Right renal cortex interstitium (tissue), 3 donors: ENCODE results near the gene ELOVL1. TPM values are rescaled to one million over a fixed set of nuclear protein-coding genes. Genes with fewer than 3 reads are reported as not detected.

Experiments used
- DNase-seq, 3 donors: peaks; one replicate each; pipeline ENCODE4 v3.0.0-alpha.2; 2013; ENCODE audit warnings: low read depth in 3 of 3, low spot score in 2 of 3
- polyA plus RNA-seq, 3 donors: library from polyadenylated mRNA; unstranded; fragments of 120-200 nt; gene quantifications; one replicate each; pipeline ENCODE4 v1.2.1, GENCODE V29; 2013; ENCODE audit not compliant: insufficient read length in 3 of 3

ELOVL1 gene
- polyA plus RNA-seq, 3 donors = 78.1 to 90.0 (median 89.8) TPM

- DNase-seq = no peak
Observed at GRCh38 chr1:43331688-43332087, 36.1 kb downstream of the ELOVL1 start.

GRCh38 chr1:43329995-43330751 is 37.6 kb downstream of the ELOVL1 start:
- DNase-seq = no peak

GRCh38 chr1:43327549-43328292 is 40.1 kb downstream of the ELOVL1 start:
- no peak for DNase-seq

- DNase-seq = no peak
Observed at GRCh38 chr1:43325381-43325780, 42.4 kb downstream of the ELOVL1 start.

DNA sequence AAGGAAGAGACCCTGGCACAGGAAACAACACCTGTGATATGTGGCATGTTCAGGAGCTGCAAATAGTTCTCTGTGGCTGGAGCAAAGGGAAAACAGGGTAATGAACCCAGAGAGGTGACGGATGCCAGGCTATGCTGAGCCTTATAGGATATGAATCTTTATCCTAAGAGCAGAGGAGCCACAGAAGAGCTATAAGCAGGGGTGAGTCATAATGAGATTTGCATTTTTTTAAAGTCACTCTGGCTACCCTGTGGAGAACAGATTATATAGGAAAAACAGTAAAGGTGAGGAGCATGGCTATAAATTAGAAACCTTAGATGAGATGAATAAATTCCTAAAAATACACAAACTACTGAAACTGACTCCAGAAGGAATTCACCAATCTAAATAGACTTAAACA is 43.0 kb downstream of the ELOVL1 start:
- DNase-seq = no peak

- DNase-seq = no peak
Observed at GRCh38 chr1:43322506-43322905, 45.3 kb downstream of the ELOVL1 start.

DNA sequence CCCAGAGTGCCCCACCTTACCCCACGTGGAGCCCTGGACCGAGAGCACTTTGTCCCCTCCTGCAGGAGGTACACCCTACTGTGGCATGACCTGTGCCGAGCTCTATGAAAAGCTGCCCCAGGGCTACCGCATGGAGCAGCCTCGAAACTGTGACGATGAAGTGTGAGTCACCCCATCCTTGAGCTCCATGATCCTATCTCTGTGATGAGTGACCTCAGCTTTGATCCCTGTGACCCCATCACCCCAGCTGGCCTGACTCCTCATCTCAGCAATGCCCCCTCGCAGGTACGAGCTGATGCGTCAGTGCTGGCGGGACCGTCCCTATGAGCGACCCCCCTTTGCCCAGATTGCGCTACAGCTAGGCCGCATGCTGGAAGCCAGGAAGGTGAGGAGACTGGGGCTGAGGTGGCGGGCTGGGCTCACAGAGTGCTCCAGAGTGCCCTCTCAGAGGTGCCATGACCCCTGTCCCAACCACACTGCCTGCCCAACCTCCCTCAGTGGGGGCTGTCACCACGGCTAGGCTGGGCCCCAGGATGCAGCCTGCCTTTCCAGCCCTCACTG is 46.4 kb downstream of the ELOVL1 start:
- no peak for DNase-seq

DNA sequence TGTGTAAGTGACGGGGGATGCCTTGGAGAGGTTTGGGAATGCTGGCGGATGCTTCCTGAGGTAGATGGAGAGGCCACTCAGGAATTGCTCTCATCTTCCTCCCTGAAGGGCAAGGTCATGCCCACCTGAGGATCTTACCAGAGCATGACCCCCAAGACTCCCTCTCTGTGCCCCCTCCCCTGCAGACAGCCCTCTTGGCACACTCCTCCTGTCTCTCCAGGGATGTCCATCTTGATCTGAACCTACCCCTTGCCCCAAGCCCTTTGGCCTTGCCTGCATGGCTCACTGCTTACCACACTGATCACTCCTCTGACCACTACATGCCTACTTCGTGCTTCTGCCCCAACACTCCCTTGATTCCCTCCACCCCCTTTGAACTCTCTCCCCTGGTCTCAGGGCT is 48.0 kb downstream of the ELOVL1 start:
- DNase-seq = no peak

DNA sequence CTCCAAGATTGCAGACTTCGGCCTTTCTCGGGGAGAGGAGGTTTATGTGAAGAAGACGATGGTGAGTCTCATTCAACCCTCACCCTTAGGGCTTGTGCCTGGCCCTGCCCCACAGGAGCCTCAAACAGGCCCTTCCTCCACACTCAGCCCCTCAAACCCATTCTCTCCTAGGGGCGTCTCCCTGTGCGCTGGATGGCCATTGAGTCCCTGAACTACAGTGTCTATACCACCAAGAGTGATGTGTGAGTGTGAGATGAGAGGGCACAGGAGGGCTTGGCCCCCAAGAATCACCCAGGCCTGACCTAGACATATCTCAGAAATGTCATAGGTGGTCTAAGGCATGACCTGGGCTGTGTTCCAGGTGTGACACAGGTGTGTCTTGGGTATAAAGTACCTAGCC is 48.5 kb downstream of the ELOVL1 start:
- no peak for DNase-seq

DNA sequence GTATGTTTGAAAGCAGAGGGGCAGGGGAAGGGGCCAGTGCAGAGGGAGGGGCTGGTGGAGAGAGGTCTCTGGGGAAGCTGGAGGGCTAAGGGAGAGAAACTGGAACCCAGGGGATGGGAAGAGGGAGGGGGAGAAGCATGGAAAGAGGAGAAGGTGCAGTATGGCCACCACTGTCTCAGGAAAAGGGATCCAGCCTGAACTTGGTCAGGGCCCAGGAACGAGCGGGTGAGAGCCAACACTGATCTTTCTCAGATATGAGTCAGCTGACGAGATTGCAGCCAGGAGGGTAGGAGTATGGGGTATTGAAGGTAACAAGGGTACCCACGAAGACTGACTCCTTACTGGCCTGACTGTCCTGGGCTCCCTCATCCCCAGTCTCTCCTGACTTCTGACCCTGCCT is 49.0 kb downstream of the ELOVL1 start:
- no peak for DNase-seq

DNA sequence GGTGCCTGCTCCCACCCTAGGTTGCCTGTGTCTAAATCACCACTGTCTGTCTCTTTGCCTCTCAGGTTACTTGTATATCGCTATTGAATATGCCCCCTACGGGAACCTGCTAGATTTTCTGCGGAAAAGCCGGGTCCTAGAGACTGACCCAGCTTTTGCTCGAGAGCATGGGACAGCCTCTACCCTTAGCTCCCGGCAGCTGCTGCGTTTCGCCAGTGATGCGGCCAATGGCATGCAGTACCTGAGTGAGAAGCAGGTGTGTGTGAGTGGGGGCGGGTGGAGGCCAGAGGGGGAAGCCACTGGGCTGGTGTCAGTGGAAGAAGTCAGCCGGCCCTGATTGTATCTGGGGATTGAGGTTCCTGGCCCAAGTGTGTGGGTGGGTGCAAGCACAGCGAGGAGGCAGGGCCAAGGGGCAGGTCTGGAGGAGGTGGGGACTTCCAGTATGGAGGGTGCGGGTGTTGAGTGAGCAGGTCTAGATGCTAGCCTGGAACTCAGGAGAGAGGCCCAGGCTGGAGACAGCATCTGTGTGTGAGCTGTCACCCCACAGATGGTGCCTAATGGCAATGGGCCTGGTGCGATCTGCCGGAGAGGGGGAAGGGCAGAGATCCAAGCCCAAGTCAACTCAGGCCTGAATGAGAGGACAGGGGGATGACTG is 49.9 kb downstream of the ELOVL1 start:
- no peak for DNase-seq

DNA sequence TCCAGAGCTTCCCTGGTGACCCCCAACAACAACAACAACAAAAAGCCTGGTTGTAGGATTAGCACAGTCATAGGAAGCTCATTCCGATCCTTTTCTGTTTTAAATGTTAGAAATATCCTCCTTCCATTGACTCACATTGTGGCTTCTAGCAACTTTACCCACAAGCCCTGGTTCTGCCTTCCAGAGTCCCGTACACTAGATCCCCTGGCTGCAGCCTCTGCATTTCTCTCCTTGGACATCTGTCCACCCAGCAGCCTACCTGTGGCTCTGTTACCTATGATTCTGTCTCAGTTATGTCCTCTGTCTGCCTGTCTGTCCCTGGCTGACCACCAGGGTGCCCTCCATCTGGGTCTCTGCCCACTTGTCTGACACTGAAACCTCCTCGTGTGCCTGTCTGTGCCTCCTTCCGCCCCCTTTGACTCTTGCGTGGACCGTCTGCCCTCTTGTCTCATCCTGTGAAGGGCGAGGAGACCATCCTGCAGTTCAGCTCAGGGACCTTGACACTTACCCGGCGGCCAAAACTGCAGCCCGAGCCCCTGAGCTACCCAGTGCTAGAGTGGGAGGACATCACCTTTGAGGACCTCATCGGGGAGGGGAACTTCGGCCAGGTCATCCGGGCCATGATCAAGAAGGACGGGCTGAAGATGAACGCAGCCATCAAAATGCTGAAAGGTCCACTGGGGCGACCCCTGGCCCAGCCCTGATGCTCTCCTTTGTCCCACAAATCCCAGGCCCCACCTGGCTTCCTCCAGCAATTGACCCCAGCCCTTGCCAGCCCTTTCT is 50.9 kb downstream of the ELOVL1 start:
- no peak for DNase-seq

DNA sequence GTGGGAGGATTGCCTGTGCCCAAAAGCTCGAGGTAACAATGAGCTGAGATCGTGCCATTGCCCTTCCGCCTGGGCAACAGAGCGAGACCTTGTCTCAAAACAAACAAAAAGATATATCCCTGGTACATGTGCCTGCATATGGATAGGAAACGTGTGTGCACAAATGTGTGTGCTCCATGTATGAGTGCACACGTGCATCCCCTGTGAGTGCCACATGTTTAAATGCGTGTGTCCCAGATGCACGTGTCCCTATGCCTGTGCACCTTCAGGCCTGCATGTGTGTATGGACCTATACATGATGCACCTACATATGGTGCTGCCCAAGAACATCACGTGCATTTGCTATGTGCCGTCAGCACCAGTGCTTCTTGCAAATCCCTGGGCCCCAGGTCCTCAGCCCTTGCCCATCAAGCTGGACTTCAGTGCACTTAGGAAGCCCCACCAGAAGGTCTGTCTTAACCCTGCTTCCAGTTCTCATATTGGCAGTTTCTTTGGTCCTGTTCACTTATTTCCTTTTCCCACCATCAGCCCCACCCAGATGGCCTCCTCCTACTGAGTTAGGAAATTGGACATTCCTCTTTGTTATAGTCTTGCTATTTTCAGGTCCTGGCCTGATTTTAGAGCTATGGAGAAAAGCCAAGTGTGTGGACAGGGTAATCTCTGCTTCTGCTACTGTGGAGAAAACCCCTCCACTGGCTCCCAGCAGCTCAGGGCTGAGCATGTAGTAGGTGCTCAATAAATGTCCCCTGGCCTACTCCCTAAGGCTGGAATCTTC is 51.7 kb downstream of the ELOVL1 start:
- DNase-seq = no peak

DNA sequence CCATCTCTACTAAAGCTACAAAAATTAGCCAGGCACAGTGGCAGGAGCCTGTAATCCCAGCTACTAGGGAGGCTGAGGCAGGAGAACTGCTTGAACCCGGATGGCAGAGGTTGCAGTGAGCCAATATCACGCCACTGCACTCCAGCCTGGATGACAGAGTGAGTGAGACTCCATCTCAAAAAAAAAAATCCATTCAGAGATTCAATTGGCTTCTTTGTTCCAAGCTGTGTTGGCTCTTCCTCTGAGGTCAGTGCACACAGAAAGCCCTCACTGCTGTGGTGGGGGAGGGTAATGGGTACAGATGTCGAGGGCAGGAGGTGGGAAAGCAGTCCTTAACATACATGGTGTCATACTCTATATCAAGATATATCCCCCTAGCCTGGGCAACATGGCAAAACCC is 52.3 kb downstream of the ELOVL1 start:
- no peak for DNase-seq

DNA sequence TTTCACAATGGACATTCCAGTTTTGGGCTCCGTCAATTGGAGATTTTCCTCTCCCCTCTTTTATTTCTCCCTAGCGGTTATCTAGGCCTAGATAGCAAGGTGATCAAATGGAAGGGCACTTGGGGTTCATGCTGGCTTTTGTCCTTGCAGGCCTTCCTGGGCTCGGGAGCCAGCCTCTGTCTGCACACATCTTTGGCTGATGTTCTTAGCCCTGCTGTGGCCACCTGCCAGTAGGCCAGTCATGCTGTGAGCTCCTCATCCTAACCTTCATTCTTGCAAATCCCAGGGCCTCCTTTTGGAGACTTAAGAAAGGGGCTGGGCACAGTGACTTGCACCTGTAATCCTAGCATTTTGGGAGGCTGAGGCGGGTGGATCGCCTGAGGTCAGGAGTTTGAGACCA is 53.6 kb downstream of the ELOVL1 start:
- DNase-seq = no peak

GRCh38 chr1:43313771-43314170 is 54.0 kb downstream of the ELOVL1 start:
- no peak for DNase-seq
